ENCODE results near the gene SELENOK.
A peak's percentile ranks its signal among the peaks of the same experiment; 100 is the strongest.
"Not testable (repeated sequence)": the region's sequence is repeated elsewhere in the genome, so short reads cannot be mapped to it uniquely, and the experiment has no call there.

SELENOK gene

DNA sequence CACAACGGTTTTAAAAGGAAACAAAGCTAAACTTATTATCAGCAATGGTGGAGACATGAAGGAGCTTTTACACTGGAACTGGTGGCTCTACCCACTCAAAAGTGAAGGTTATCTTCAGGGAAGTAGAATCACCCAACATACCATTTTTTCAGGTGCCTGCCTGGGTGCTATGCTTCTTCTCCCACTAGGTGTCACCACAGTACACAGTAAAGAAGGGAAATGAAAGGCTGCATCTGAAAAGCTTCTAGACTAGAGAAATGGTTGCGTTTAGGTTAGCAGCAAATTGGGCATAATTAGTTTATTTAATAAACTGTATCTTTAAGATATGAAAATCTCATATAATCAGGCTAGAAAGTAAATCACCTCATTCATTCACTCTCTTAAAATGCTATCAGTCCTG is 47.0 kb upstream of the SELENOK start:
- peak; percentile 54; the same call in 1 of the 3 replicates for ATAC-seq (ENCODE audit: low read depth)
- Histone ChIP-seq H3K4me3 (ENCODE audit: severe bottlenecking) (no peak overlapping the region), H3K27ac (ENCODE audit: poor library complexity, severe bottlenecking) (no peak overlapping the region), H3K9me3 (ENCODE audit: severe bottlenecking) (no peaks in the 10 kb centered on the region), H3K4me1 (ENCODE audit: insufficient read depth, poor library complexity, severe bottlenecking) (peaks cover 9% of the 10 kb centered on the region), H3K36me3 (ENCODE audit: low read depth) (no peaks in the 10 kb centered on the region), H3K27me3 (ENCODE audit: insufficient read depth, poor library complexity, severe bottlenecking) (no peaks in the 10 kb centered on the region)
- DNase-seq (ENCODE audit: low spot score) = no peak
- TF ChIP-seq, protein P1, sequence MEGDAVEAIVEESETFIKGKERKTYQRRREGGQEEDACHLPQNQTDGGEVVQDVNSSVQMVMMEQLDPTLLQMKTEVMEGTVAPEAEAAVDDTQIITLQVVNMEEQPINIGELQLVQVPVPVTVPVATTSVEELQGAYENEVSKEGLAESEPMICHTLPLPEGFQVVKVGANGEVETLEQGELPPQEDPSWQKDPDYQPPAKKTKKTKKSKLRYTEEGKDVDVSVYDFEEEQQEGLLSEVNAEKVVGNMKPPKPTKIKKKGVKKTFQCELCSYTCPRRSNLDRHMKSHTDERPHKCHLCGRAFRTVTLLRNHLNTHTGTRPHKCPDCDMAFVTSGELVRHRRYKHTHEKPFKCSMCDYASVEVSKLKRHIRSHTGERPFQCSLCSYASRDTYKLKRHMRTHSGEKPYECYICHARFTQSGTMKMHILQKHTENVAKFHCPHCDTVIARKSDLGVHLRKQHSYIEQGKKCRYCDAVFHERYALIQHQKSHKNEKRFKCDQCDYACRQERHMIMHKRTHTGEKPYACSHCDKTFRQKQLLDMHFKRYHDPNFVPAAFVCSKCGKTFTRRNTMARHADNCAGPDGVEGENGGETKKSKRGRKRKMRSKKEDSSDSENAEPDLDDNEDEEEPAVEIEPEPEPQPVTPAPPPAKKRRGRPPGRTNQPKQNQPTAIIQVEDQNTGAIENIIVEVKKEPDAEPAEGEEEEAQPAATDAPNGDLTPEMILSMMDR (IDR thresholded peaks at IDR 0.05; ENCODE audit: poor library complexity, severe bottlenecking) = peak; percentile 87

DNA sequence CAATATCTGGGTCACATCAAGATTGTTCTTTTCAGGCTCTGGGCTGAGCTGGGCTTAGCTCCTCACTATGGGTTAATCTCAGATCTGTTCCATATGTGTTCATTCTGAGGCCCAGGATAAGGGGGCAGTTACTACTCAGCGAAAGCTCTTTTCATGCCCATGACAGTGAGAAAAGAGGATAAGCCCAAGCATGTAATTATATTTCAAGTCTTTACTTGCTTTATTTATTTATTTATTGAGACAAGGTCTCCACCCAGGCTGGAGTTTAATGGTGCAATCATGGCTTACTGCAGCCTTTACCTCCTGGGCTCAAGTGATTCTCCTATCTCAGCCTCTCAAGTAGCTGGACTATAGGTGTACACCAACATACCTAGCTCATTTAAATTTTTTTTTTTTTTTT is 44.7 kb upstream of the SELENOK start:
- H3K4me3 ChIP-seq (ENCODE audit: severe bottlenecking) = no peak overlapping the region

DNA sequence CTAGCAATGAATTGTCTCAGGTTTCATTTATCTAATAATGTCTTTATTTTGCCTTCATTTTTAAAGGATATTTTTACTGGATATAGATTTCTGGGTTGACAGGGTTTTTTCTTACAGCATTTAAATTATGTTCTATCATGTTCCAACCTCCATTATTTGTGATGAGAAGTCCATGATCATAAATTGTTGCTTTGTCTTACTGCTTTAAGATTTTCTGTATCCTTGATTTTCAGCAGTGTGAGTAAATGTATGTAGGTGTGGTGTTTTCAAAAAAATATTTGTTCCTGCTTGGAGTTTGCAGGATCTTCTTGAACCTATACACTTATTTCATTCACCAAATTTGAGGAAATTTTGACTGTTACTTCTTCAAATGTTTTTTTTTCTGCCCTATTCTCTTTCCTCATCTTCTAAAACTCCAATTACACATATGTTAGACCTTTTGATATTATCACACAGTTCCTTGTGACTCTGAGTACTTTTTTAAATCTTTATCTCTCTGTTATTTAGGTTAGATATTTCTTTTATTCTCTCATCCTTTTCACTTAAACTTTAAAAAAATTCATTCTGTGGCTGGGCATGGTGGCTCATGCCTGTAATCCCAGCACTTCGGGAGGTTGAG is 43.7 kb upstream of the SELENOK start:
- Histone ChIP-seq H3K4me3 (ENCODE audit: severe bottlenecking) (no peak overlapping the region), H3K36me3 (ENCODE audit: low read depth) (no peaks in the 10 kb centered on the region), H3K9me3 (ENCODE audit: severe bottlenecking) (no peaks in the 10 kb centered on the region), H3K27me3 (ENCODE audit: insufficient read depth, poor library complexity, severe bottlenecking) (no peaks in the 10 kb centered on the region), H3K4me1 (ENCODE audit: insufficient read depth, poor library complexity, severe bottlenecking) (no peaks in the 10 kb centered on the region), H3K27ac (ENCODE audit: poor library complexity, severe bottlenecking) (no peak overlapping the region)
- ATAC-seq (ENCODE audit: low read depth) = no peak
- DNase-seq (ENCODE audit: low spot score) = no peak
- TF ChIP-seq, protein P1 (IDR thresholded peaks at IDR 0.05; ENCODE audit: poor library complexity, severe bottlenecking) = no peak

More for the DNA sequence above, 44.7 kb upstream of the SELENOK start:
- H3K27me3 ChIP-seq (ENCODE audit: insufficient read depth, poor library complexity, severe bottlenecking) = no peaks in the 10 kb centered on the region
- ATAC-seq (ENCODE audit: low read depth) (no peak; the same call in 2 of the 3 replicates), DNase-seq (ENCODE audit: low spot score) (no peak)
- H3K36me3 ChIP-seq (ENCODE audit: low read depth) = no peaks in the 10 kb centered on the region
- H3K27ac ChIP-seq (ENCODE audit: poor library complexity, severe bottlenecking) = no peak overlapping the region
- no peaks in the 10 kb centered on the region for H3K9me3 ChIP-seq (ENCODE audit: severe bottlenecking)
- H3K4me1 ChIP-seq (ENCODE audit: insufficient read depth, poor library complexity, severe bottlenecking) = peaks cover 6% of the 10 kb centered on the region
- TF ChIP-seq, protein P1 (IDR thresholded peaks at IDR 0.05; ENCODE audit: poor library complexity, severe bottlenecking) = no peak

DNA sequence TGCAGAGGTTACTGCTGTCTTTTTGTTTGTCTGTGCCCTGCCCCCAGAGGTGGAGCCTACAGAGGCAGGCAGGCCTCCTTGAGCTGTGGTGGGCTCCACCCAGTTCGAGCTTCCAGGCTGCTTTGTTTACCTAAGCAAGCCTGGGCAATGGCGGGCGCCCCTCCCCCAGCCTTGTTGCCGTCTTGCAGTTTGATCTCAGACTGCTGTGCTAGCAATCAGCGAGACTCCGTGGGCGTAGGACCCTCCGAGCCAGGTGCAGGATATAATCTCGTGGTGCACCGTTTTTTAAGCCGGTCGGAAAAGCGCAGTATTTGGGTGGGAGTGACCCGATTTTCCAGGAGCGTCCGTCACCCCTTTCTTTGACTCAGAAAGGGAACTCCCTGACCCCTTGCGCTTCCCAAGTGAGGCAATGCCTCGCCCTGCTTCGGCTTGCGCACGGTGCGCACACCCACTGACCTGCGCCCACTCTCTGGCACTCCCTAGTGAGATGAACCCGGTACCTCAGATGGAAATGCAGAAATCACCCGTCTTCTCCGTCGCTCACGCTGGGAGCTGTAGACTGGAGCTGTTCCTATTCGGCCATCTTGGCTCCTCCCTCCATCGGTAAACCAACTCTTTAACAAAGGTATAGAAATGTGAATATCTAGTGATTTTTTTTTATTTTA is 35.7 kb upstream of the SELENOK start:
- H3K36me3 ChIP-seq (ENCODE audit: low read depth); H3K27me3 ChIP-seq (ENCODE audit: insufficient read depth, poor library complexity, severe bottlenecking); DNase-seq (ENCODE audit: low spot score); H3K27ac ChIP-seq (ENCODE audit: poor library complexity, severe bottlenecking); H3K4me1 ChIP-seq (ENCODE audit: insufficient read depth, poor library complexity, severe bottlenecking); H3K9me3 ChIP-seq (ENCODE audit: severe bottlenecking); ATAC-seq (ENCODE audit: low read depth); H3K4me3 ChIP-seq (ENCODE audit: severe bottlenecking): not testable (repeated sequence)

DNA sequence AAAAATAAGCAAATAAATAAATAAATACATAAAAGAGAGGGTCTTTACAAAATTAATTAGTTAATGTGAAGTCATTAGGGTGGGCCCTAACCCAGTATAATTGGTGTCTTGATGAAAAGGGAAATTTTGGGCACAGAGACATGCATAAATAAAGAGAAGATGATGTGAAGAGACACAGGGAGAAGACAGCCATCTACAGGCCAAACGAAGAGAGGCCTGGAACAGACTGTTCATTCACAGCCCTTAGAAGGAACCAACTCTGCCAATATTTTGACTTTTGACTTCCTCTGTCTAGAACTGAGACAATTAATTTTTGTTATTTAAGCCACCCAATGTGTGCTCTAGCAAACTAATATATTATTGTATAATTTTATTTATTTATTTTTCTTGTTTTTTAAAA is 29.6 kb upstream of the SELENOK start:
- no peaks in the 10 kb centered on the region for H3K36me3 ChIP-seq (ENCODE audit: low read depth)
- H3K4me1 ChIP-seq (ENCODE audit: insufficient read depth, poor library complexity, severe bottlenecking) = no peaks in the 10 kb centered on the region
- no peak overlapping the region for H3K27ac ChIP-seq (ENCODE audit: poor library complexity, severe bottlenecking)
- DNase-seq (ENCODE audit: low spot score) = no peak
- TF ChIP-seq, protein P1 (IDR thresholded peaks at IDR 0.05; ENCODE audit: poor library complexity, severe bottlenecking) = peak; percentile 32
- no peak overlapping the region for H3K4me3 ChIP-seq (ENCODE audit: severe bottlenecking)
- peak; percentile 48; the same call in 1 of the 3 replicates for ATAC-seq (ENCODE audit: low read depth)
- H3K9me3 ChIP-seq (ENCODE audit: severe bottlenecking) = no peaks in the 10 kb centered on the region
- peaks cover 6% of the 10 kb centered on the region for H3K27me3 ChIP-seq (ENCODE audit: insufficient read depth, poor library complexity, severe bottlenecking)

All from RWPE2 (cell line).